Measurements from ENCODE around the gene ASCC1.

DNA sequence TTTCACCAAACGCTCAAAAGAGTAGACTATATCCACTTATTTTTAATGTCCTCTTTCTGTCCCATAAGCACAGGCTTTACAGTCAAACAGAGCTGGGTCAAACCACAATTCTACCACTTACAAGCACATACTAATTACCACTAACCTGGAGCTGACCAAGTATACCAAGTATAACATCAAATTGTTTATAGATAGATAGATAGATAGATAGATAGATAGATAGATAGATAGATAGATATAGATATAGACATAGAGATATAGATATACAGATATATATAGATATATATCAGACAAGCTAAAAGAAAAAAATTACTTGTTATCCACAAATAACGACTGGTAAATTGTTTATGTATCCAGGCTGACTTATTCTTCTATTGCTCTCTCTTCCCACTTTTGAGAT is 75.2 kb downstream of the ASCC1 start:
- no peak for TF ChIP-seq MAZ (IDR thresholded peaks at IDR 0.05; ENCODE audit: borderline replicate concordance, low read depth, low read length)
- TF ChIP-seq KDM5A (IDR thresholded peaks at IDR 0.05): no peak
- TF ChIP-seq, protein P1, sequence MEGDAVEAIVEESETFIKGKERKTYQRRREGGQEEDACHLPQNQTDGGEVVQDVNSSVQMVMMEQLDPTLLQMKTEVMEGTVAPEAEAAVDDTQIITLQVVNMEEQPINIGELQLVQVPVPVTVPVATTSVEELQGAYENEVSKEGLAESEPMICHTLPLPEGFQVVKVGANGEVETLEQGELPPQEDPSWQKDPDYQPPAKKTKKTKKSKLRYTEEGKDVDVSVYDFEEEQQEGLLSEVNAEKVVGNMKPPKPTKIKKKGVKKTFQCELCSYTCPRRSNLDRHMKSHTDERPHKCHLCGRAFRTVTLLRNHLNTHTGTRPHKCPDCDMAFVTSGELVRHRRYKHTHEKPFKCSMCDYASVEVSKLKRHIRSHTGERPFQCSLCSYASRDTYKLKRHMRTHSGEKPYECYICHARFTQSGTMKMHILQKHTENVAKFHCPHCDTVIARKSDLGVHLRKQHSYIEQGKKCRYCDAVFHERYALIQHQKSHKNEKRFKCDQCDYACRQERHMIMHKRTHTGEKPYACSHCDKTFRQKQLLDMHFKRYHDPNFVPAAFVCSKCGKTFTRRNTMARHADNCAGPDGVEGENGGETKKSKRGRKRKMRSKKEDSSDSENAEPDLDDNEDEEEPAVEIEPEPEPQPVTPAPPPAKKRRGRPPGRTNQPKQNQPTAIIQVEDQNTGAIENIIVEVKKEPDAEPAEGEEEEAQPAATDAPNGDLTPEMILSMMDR (IDR thresholded peaks at IDR 0.05): no peak
